HepG2 (cell line): ENCODE data around the gene APBA3. TPM values are rescaled to one million over a fixed set of nuclear protein-coding genes. Genes with fewer than 3 reads are reported as not detected.
A peak's percentile ranks its signal among the peaks of the same experiment; 100 is the strongest.

Experiments used
- CBX2 ChIP-seq, 2 experiments: fragments of 200-600 bp in 1 of 2; sonication (generic); formaldehyde crosslinking in 1 of 2; IDR thresholded peaks; 2 replicates each; pipeline versions ENCODE4 v1.7.0 to v1.8.1; 2018 to 2022; ENCODE audit warnings: low read depth in 2 of 2, low read length in 1 of 2, mild to moderate bottlenecking in 1 of 2, missing genetic modification reagents in 1 of 2
- HNRNPH1 ChIP-seq: fragments of 200-400 bp; formaldehyde crosslinking; optimal IDR thresholded peaks from 2 replicates; pipeline ENCODE3; 2017; ENCODE audit warnings: mild to moderate bottlenecking, low read depth, low read length
- JUND ChIP-seq: sonication (generic); formaldehyde crosslinking; IDR thresholded peaks from 2 replicates; pipeline ENCODE4 v1.8.0; 2022; ENCODE audit warnings: mild to moderate bottlenecking, missing genetic modification reagents
- LCORL ChIP-seq, 2 experiments: fragments of 450-650 bp in 1 of 2; sonication (generic) in 1 of 2; formaldehyde crosslinking in 1 of 2; IDR thresholded peaks; 2 replicates each; pipeline versions ENCODE4 v1.5.0 to v1.6.1; 2017 to 2020; ENCODE audit warnings: antibody characterized with exemption in 1 of 2, missing genetic modification reagents in 1 of 2
- RXRB ChIP-seq: IDR thresholded peaks from 2 replicates; pipeline ENCODE4 v1.6.1; 2016; ENCODE audit warnings: borderline replicate concordance, missing genetic modification reagents, missing compliant biosample characterization
- SP140L ChIP-seq: sonication (generic); formaldehyde crosslinking; IDR thresholded peaks from 2 replicates; pipeline ENCODE4 v1.4.0; 2020; ENCODE audit warnings: missing genetic modification reagents, borderline replicate concordance
- SP4 ChIP-seq: sonication (generic); formaldehyde crosslinking; IDR thresholded peaks from 2 replicates; pipeline ENCODE4 v1.8.1; 2023; ENCODE audit warnings: mild to moderate bottlenecking, missing genetic modification reagents
- TBX2 ChIP-seq: sonication (generic); formaldehyde crosslinking; IDR thresholded peaks from 2 replicates; pipeline ENCODE4 v1.5.0; 2020; ENCODE audit warnings: missing genetic modification reagents, mild to moderate bottlenecking, borderline replicate concordance
- THRA ChIP-seq: sonication (generic); formaldehyde crosslinking; IDR thresholded peaks from 2 replicates; pipeline ENCODE4 v1.4.0; 2020; ENCODE audit warnings: missing genetic modification reagents, borderline replicate concordance
- ZBTB38 ChIP-seq: sonication (generic); formaldehyde crosslinking; IDR thresholded peaks from 2 replicates; pipeline ENCODE4 v1.5.1; 2020; ENCODE audit warnings: mild to moderate bottlenecking, missing genetic modification reagents
- ZFAT ChIP-seq: sonication (generic); formaldehyde crosslinking; conservative IDR thresholded peaks from 2 replicates; pipeline ENCODE4 v1.8.1; 2023; ENCODE audit warnings: missing genetic modification reagents, inconsistent platforms
- ZFP82 ChIP-seq: sonication (generic); formaldehyde crosslinking; IDR thresholded peaks from 2 replicates; pipeline ENCODE4 v1.5.1; 2020; ENCODE audit warnings: mild to moderate bottlenecking, missing genetic modification reagents, borderline replicate concordance
- ZMYM4 ChIP-seq: sonication (generic); formaldehyde crosslinking; IDR thresholded peaks from 2 replicates; pipeline ENCODE4 v1.8.1; 2023; ENCODE audit warnings: mild to moderate bottlenecking, missing genetic modification reagents
- ZNF10 ChIP-seq: sonication (generic); formaldehyde crosslinking; IDR thresholded peaks from 2 replicates; pipeline ENCODE4 v1.4.0; 2020; ENCODE audit warnings: mild to moderate bottlenecking, low read depth, missing genetic modification reagents, borderline replicate concordance
- ZNF251 ChIP-seq: sonication (generic); formaldehyde crosslinking; IDR thresholded peaks from 2 replicates; pipeline ENCODE4 v1.9.0; 2021; ENCODE audit warnings: mild to moderate bottlenecking, missing genetic modification reagents
- ZNF543 ChIP-seq: sonication (generic); formaldehyde crosslinking; IDR thresholded peaks from 2 replicates; pipeline ENCODE4 v1.4.0; 2020; ENCODE audit warnings: mild to moderate bottlenecking, missing genetic modification reagents
- ZNF557 ChIP-seq: sonication (generic); formaldehyde crosslinking; IDR thresholded peaks from 2 replicates; pipeline ENCODE4 v1.4.0; 2020; ENCODE audit warnings: missing genetic modification reagents
- ZNF660 ChIP-seq: sonication (generic); formaldehyde crosslinking; IDR thresholded peaks from 2 replicates; pipeline ENCODE4 v1.5.1; 2020; ENCODE audit warnings: mild to moderate bottlenecking, low read depth, missing genetic modification reagents, borderline replicate concordance
- ZNF670 ChIP-seq: sonication (generic); formaldehyde crosslinking; IDR thresholded peaks from 2 replicates; pipeline ENCODE4 v1.8.0; 2022; ENCODE audit warnings: mild to moderate bottlenecking, missing genetic modification reagents, borderline replicate concordance
- ZNF75D ChIP-seq: sonication (generic); formaldehyde crosslinking; IDR thresholded peaks from 2 replicates; pipeline ENCODE4 v1.8.1; 2023; ENCODE audit warnings: missing genetic modification reagents, mild to moderate bottlenecking, borderline replicate concordance
- polyA plus RNA-seq, 8 experiments: library from polyadenylated mRNA; depleted of rRNA in 3 of 8; stranded (reverse) in 7 of 8; unstranded in 1 of 8; fragments of >200 nt; fragmentation: Illumina TruSeq in 4 of 8; extraction: Trizol in 4 of 8; gene quantifications; 2 replicates each; pipeline versions ENCODE4 v1.2.1 to v1.2.3, GENCODE V29; 2011 to 2016; ENCODE audit warnings: low read depth in 4 of 8, missing spikeins in 1 of 8, mixed read lengths in 1 of 8; ENCODE audit not compliant: insufficient read depth in 1 of 8
- total RNA-seq, 5 experiments: library from RNA; depleted of rRNA; stranded (reverse); fragments of >200 nt; fragmentation: Illumina TruSeq; extraction: Trizol; gene quantifications; 2 replicates each; pipeline ENCODE4 v1.2.3, GENCODE V29; 2016; ENCODE audit warnings: low read depth in 1 of 5
- TF ChIP-seq, protein P1 (sequence below), 2 experiments: sonication (generic) in 1 of 2; formaldehyde crosslinking in 1 of 2; IDR thresholded peaks; 2 replicates each; pipeline versions ENCODE4 v1.4.0 to v1.6.1; 2018 to 2020; ENCODE audit warnings: missing genetic modification reagents in 2 of 2, borderline replicate concordance in 1 of 2, low read depth in 1 of 2, mild to moderate bottlenecking in 1 of 2, missing biosample characterization in 1 of 2
- TF ChIP-seq, protein P2 (sequence below): sonication (generic); IDR thresholded peaks from 2 replicates; pipeline ENCODE4 v1.6.1; 2016; ENCODE audit warnings: low read depth, borderline replicate concordance
- TF ChIP-seq, protein P3 (sequence below): sonication (generic); formaldehyde crosslinking; IDR thresholded peaks from 2 replicates; pipeline ENCODE4 v1.5.0; 2020; ENCODE audit warnings: mild to moderate bottlenecking, missing genetic modification reagents, moderate library complexity

The APBA3 gene
- total and polyA plus RNA-seq, 2 of the 13 experiments (the other 11 are each of a cell fraction or from before 2014, with no cell fraction given): 14.2 to 14.3 TPM

DNA sequence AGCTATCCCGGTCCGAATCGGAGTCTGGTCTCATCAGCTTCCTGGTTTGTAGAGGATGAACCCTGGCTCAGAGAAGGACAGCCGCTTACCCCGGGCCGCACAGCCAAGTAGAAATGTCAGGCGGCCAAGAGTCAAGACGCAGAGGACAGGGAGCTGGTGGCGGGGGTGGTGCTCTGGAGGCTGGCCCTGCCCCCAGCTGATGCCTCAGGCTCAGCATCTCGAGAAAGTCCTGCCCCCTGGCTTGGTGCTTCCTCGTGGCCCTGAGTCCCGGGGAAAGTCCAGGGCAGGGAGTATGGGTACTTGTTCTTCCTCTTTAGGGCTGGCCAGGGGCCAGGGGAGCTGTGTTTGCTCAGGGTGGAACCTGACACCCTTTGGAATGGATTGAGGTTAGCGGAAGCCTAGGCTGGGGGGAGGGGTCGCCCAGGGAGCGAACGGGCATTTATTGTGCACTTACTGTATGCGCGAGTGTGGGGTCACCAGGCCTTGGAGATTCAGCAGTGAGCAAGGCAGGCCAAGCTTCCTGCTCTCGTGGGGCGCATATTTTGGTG, 51.2 kb downstream of the APBA3 start (continued):
- TF ChIP-seq, protein P1, sequence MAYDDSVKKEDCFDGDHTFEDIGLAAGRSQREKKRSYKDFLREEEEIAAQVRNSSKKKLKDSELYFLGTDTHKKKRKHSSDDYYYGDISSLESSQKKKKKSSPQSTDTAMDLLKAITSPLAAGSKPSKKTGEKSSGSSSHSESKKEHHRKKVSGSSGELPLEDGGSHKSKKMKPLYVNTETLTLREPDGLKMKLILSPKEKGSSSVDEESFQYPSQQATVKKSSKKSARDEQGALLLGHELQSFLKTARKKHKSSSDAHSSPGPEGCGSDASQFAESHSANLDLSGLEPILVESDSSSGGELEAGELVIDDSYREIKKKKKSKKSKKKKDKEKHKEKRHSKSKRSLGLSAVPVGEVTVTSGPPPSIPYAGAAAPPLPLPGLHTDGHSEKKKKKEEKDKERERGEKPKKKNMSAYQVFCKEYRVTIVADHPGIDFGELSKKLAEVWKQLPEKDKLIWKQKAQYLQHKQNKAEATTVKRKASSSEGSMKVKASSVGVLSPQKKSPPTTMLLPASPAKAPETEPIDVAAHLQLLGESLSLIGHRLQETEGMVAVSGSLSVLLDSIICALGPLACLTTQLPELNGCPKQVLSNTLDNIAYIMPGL (CRISPR knock-in tag; IDR thresholded peaks at IDR 0.05; ENCODE audit: borderline replicate concordance in 1 of 2, low read depth in 1 of 2): peak in 1 of 2 experiments; percentile 73; a peak in 1 of 4 replicates
- TF ChIP-seq SP4 (CRISPR knock-in tag): peak; percentile 65; the same call in 1 of the 2 replicates
- TF ChIP-seq RXRB (CRISPR knock-in tag): peak; percentile 83
- peak; percentile 69; the same call in 1 of the 2 replicates for TF ChIP-seq ZBTB38 (CRISPR knock-in tag)
- TF ChIP-seq CBX2 (IDR thresholded peaks at IDR 0.05; ENCODE audit: low read depth, low read length): no peak
- TF ChIP-seq CBX2 (CRISPR knock-in tag; IDR thresholded peaks at IDR 0.05; ENCODE audit: low read depth): no peak
- TF ChIP-seq, protein P2, sequence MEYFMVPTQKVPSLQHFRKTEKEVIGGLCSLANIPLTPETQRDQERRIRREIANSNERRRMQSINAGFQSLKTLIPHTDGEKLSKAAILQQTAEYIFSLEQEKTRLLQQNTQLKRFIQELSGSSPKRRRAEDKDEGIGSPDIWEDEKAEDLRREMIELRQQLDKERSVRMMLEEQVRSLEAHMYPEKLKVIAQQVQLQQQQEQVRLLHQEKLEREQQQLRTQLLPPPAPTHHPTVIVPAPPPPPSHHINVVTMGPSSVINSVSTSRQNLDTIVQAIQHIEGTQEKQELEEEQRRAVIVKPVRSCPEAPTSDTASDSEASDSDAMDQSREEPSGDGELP: peak; percentile 68; the same call in 1 of the 2 replicates
- no peak for TF ChIP-seq HNRNPH1
- no peak for TF ChIP-seq ZFAT (CRISPR knock-in tag)
- TF ChIP-seq ZNF75D (CRISPR knock-in tag): no peak
- TF ChIP-seq JUND (CRISPR knock-in tag): peak; percentile 65; the same call in 1 of the 2 replicates
- no peak for TF ChIP-seq ZNF251
- no peak for TF ChIP-seq ZFP82
- TF ChIP-seq ZMYM4: peak; percentile 72
- TF ChIP-seq ZNF10 (CRISPR knock-in tag): no peak
- TF ChIP-seq ZNF660: no peak
- TF ChIP-seq TBX2 (CRISPR knock-in tag): peak; percentile 99
- TF ChIP-seq ZNF670 (CRISPR knock-in tag): peak; percentile 76; the same call in 1 of the 2 replicates
- TF ChIP-seq ZNF557 (CRISPR knock-in tag): no peak
- TF ChIP-seq ZNF543 (CRISPR knock-in tag): no peak
- TF ChIP-seq LCORL (IDR thresholded peaks at IDR 0.05): no peak
- peak; percentile 64; the same call in 1 of the 2 replicates for TF ChIP-seq LCORL (CRISPR knock-in tag; IDR thresholded peaks at IDR 0.05)
- TF ChIP-seq SP140L (CRISPR knock-in tag): no peak
- TF ChIP-seq, protein P3, sequence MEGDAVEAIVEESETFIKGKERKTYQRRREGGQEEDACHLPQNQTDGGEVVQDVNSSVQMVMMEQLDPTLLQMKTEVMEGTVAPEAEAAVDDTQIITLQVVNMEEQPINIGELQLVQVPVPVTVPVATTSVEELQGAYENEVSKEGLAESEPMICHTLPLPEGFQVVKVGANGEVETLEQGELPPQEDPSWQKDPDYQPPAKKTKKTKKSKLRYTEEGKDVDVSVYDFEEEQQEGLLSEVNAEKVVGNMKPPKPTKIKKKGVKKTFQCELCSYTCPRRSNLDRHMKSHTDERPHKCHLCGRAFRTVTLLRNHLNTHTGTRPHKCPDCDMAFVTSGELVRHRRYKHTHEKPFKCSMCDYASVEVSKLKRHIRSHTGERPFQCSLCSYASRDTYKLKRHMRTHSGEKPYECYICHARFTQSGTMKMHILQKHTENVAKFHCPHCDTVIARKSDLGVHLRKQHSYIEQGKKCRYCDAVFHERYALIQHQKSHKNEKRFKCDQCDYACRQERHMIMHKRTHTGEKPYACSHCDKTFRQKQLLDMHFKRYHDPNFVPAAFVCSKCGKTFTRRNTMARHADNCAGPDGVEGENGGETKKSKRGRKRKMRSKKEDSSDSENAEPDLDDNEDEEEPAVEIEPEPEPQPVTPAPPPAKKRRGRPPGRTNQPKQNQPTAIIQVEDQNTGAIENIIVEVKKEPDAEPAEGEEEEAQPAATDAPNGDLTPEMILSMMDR (CRISPR knock-in tag): peak; percentile 46; the same call in 1 of the 2 replicates
- TF ChIP-seq THRA (CRISPR knock-in tag): peak; percentile 77; the same call in 1 of the 2 replicates
